HG03196 (cell line): Measurements from ENCODE around the gene CHID1.

Source experiments
- ATAC-seq: cut with Tn5 transposase; IDR thresholded peaks from one replicate; pipeline ENCODE4 v1.9.1; 2021; ENCODE audit not compliant: unreplicated experiment

The CHID1 gene

GRCh38 chr11:850775-851763, 59.5 kb downstream of the CHID1 start:
- no peak for ATAC-seq

- ATAC-seq = no peak
Measured at GRCh38 chr11:849951-850774, 60.4 kb downstream of the CHID1 start.

- ATAC-seq = no peak
Measured at GRCh38 chr11:849104-849824, 61.3 kb downstream of the CHID1 start.

GRCh38 chr11:848380-848931, 62.2 kb downstream of the CHID1 start:
- no peak for ATAC-seq

- ATAC-seq = no peak
Measured at GRCh38 chr11:847876-848275, 62.7 kb downstream of the CHID1 start.

- no peak for ATAC-seq
Measured at GRCh38 chr11:846496-847098, 64.0 kb downstream of the CHID1 start.

GRCh38 chr11:845872-846495, 64.6 kb downstream of the CHID1 start:
- ATAC-seq = no peak

- ATAC-seq = no peak
Measured at GRCh38 chr11:844693-845644, 65.6 kb downstream of the CHID1 start.

- ATAC-seq = no peak
Measured at GRCh38 chr11:843818-844692, 66.6 kb downstream of the CHID1 start.

- ATAC-seq = no peak
Measured at GRCh38 chr11:843086-843734, 67.4 kb downstream of the CHID1 start.

- peak; percentile 46 for ATAC-seq
Measured at GRCh38 chr11:842370-843002, 68.1 kb downstream of the CHID1 start, which contains the start of the genes POLR2L and TSPAN4. Gene POLR2L (minus strand): TSS chr11:842529. CDS start chr11:842508, 21 bp downstream. Gene TSPAN4 (plus strand): TSS chr11:842852. CDS start chr11:850305, 7,453 bp downstream.

- ATAC-seq = no peak
Measured at GRCh38 chr11:841981-842369, 68.6 kb downstream of the CHID1 start.

- ATAC-seq = no peak
Measured at GRCh38 chr11:839875-840617, 70.6 kb downstream of the CHID1 start.

- ATAC-seq = no peak
Measured at GRCh38 chr11:839280-839623, 71.4 kb downstream of the CHID1 start.

- no peak for ATAC-seq
Measured at GRCh38 chr11:838441-839279, 72.0 kb downstream of the CHID1 start.
